ENCODE results near the gene CLN6.
"Not testable (repeated sequence)": the region's sequence is repeated elsewhere in the genome, so short reads cannot be mapped to it uniquely, and the experiment has no call there.

CLN6 gene

DNA sequence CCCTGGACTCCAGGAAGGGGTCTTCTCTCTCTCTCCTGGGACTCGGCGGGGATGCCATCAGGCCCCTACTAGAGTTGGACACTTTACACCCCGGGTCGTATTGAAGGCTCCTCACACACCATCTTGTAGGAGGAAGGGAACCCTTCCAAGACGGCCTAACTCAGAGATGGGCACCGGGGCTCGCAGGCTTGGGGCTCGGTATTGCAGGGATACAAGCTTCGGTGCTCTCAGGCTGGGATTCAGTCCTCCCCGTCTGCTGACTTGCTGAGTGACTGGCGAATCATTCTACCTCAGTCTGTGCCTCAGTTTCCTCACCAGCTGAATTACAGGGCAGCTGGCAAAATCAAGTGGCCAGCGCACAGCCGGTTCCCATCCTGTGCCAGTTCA lies 24.0 kb downstream of the CLN6 start:
- no peak for DNase-seq

GRCh38 chr15:68204776-68205557 lies 24.6 kb downstream of the CLN6 start, which contains the start of gene CALML4:
Gene CALML4 (minus strand): TSS chr15:68205332. CDS start chr15:68205247, 85 bp downstream.
- no peak for DNase-seq

DNA sequence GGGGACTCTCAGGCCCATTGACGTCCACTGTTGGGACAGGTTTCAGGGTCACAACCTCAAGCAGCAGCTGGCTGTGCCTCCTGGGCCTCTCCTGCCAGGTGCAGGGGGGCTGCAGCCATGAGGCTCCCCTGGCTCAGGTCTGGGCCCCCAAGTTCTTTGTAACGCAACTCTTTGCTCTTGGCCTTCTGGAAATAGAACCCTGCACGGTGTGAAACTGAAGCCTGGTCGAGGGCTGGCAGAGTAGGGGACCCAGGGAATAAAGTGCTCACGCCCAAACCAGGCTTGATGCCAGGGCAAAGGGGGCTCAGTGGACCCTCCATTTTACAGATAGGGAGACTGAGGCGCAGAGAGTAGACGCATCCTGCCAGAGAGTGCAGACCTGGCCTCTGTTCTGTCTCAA lies 25.2 kb downstream of the CLN6 start:
- DNase-seq, result no peak

- no peak for DNase-seq
Measured at GRCh38 chr15:68203956-68204355, 25.6 kb downstream of the CLN6 start.

GRCh38 chr15:68203486-68203885 lies 26.0 kb downstream of the CLN6 start:
- DNase-seq, result no peak

DNA sequence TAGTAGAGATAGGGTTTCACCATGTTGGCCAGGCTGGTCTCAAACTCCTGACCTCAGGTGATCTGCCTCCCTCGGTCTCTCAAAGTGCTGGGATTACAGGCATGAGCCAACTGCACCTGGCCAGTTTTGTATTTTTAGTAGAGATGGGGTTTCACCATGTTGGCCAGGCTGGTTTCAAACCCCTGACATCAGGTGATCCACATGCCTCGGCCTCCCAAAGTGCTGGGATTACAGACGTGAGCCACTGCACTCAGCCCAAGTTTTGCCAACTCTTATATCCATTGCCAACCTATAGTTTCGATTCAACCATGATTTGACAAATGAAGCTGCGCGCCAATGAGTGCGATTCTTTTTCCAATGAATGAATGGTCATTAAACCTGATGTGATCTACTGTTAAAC lies 26.5 kb downstream of the CLN6 start:
- not testable (repeated sequence) for DNase-seq

DNA sequence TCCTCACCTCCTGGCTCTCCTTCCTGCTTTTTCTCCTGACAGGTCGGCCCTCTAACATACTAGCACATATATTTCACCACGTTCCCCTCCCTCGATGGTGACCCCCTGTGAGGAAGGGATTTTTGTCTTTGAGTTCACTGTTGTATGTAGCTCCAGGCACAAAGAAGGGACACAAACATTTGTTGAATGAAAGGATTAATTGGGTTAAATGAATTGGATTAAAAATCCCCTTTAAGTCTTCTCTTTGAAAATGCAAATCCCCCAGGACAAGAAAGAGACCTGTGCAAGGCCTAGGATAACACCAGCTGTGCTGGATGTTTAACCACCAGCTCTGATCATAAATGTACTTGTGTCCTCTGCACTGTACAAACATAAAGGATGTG lies 27.7 kb downstream of the CLN6 start:
- no peak for DNase-seq

- no peak for DNase-seq
Measured at GRCh38 chr15:68201153-68201878, 28.2 kb downstream of the CLN6 start.

GRCh38 chr15:68200016-68200861 lies 29.3 kb downstream of the CLN6 start:
- DNase-seq, result no peak

DNA sequence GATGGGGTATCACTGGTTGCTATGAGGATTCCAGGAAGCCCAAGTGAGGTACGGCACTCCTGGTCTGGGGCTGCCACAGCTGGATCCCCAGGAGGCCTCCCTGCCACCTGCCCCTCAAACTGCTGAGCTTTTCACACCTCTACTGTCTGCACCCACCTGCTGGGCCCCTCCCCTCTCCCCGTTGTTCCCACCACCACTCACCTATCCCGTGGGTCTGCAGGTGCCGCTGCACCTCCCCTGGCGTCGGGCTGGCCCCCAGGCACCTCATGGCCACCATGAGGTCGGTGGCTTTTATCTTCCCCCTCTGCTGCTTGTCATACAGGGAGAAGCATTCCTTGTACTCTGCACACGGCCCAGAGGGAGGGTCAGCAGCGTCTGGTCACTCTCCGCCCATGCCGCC lies 30.2 kb downstream of the CLN6 start:
- DNase-seq, result no peak

- no peak for DNase-seq
Measured at GRCh38 chr15:68197661-68198437, 31.7 kb downstream of the CLN6 start.

GRCh38 chr15:68197170-68197492 lies 32.4 kb downstream of the CLN6 start:
- DNase-seq, result no peak

GRCh38 chr15:68196445-68197169 lies 32.9 kb downstream of the CLN6 start:
- DNase-seq, result no peak

- DNase-seq, result no peak
Measured at GRCh38 chr15:68195336-68196112, 34.0 kb downstream of the CLN6 start.

- DNase-seq, result no peak
Measured at GRCh38 chr15:68192804-68193486, 36.6 kb downstream of the CLN6 start.

GRCh38 chr15:68192117-68192516 lies 37.4 kb downstream of the CLN6 start:
- no peak for DNase-seq

- DNase-seq, result no peak
Measured at GRCh38 chr15:68191555-68191954, 38.0 kb downstream of the CLN6 start.

- no peak for DNase-seq
Measured at GRCh38 chr15:68190048-68190447, 39.5 kb downstream of the CLN6 start.

DNA sequence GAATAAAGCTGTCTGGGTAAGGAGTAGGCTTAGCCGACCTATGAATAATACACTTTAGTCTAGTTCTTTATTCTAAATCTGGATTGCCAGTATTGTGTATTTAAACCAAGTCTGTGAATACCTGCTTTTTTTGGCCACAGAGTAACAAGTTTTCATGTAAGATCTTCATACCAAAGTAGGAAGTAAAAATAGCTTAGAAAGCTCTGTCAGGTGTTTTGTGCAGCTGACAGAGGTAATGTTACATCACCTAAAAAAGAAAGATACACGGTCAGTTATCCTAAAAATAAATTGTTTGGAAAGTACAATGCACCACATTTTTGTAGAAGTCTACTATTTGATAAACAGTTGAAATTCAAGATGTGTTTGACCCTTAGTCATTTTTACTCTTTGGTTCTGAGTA lies 40.9 kb downstream of the CLN6 start:
- DNase-seq, result no peak

DNA sequence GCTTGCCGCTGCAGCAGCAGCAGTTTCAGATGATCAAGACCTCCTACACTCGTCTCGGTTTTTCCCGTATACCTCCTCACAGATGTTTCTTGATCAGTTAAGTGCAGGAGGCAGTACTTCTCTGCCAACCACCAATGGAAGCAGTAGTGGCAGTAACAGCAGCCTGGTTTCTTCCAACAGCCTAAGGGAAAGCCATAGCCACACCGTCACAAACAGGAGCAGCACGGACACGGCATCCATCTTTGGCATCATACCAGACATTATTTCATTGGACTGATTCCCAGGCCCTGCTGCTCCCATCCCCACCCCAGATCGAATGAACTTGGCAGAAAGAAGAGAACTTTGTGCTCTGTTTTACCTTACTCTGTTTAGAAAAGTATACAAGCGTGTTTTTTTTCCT lies 42.0 kb downstream of the CLN6 start:
- DNase-seq, result no peak
